ENCODE measurements around the gene FADS1.

Gene FADS1

DNA sequence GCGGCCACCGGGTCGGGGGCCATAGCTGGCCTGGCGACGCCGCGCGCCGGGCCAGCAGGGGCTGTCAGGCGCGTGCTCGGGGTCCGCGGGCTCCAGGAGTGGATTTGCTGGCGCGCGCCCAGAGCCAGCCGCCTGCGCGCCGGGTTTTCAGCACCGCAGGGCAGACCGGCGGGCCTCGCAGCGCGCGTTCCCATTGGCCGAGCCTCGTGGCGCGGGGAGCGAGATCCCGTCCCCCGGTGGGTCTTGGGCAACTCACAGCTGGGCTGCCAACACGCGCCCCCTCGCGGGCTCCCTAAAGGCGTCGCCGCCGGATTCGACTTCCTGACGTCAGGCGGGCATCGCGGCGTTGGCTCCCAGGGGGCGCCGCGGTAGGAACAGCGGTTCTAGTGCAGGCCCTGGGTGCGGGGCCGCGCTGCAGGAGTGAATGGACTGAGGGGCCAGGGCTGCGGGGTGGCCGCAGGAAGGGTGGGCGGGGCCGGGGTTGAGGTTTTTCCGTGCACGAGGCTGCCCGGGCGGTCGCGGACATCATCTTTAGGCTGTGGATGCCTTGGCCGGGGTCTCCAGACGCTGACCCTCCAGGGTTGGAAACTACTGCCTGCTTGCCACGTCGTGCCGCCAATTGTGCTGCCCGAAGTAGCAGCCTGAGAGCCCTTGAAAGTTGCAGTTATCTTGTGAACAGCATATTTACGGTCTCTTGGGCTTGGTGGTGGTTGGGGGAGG is at the start of gene FADS1:
TSS of gene FADS1 (minus strand) at position 268 of the 720 bp plus-strand sequence. CDS start at position 194, 74 bp downstream.
- DNase-seq = peak; percentile 89

DNA sequence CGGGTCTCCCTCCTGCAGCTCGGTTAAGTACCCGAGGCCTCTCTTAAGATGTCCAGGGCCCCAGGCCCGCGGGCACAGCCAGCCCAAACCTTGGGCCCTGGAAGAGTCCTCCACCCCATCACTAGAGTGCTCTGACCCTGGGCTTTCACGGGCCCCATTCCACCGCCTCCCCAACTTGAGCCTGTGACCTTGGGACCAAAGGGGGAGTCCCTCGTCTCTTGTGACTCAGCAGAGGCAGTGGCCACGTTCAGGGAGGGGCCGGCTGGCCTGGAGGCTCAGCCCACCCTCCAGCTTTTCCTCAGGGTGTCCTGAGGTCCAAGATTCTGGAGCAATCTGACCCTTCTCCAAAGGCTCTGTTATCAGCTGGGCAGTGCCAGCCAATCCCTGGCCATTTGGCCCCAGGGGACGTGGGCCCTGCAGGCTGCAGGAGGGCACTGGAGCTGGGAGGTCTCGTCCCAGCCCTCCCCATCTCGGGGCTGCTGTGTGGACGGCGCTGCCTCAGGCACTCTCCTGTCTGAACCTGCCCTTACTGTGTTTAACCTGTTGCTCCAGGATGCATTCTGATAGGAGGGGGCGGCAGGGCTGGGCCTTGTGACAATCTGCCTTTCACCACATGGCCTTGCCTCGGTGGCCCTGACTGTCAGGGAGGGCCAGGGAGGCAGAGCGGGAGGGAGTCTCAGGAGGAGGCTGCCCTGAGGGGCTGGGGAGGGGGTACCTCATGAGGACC is 49.6 kb upstream of the FADS1 start:
- no peak for DNase-seq

DNA sequence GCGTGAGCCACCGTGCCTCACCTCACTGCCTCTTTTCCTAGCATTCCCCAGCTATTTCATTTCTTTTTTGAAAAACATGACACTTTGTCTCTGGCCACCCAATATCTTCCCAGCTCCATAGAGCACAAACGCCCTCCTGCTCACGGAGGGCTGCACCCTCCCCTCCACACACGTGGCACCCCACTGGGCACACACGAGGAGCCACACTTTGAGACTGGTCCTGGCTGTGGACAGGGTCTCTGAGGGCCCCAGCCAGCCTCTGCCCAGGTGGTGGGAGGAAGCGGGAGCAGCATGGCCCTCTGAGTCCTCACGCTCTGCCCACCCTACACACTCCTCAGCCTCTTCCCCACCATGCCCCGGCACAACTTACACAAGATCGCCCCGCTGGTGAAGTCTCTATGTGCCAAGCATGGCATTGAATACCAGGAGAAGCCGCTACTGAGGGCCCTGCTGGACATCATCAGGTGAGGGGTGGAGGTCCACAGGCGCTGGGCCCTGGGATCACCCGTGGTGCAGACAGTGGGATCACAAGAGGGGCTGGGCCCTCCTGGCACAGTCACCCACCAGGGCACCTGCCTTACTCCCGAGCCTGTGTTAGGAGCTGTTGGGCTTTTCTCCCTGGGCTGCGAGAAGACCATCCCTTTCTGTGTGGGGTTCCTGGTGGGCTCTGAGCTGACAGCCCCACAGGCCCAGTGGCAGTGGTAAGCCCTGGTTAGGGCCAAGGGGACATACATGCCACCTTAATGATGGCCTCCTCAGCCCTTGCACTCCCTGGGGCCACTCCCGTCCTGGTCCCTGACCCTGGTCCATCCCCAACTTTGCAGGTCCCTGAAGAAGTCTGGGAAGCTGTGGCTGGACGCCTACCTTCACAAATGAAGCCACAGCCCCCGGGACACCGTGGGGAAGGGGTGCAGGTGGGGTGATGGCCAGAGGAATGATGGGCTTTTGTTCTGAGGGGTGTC is 48.3 kb upstream of the FADS1 start:
- DNase-seq = no peak

DNA sequence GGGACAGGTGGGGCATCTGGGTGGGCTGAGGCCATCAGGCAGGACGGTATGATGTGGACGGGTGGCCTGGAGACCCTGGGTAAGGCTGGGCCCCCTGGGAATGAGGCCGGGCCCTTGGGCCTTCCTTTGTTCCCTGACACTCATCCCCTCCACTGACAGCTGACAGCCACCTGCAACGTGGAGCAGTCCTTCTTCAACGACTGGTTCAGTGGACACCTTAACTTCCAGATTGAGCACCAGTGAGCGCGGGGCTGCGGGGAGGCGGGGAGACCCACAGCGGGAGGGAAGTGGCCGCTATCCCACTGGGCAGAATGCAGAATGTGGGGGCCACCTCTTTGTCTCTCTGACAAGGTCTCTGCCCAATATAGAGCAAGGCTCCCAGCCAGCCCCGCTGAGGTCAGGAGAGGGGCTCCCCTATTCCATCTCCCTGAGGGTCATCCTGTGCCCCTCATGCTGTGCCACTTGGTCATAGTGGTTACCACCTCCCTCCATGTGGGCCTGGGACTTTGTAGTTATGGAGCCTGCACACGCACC is 46.8 kb upstream of the FADS1 start:
- DNase-seq = no peak

DNA sequence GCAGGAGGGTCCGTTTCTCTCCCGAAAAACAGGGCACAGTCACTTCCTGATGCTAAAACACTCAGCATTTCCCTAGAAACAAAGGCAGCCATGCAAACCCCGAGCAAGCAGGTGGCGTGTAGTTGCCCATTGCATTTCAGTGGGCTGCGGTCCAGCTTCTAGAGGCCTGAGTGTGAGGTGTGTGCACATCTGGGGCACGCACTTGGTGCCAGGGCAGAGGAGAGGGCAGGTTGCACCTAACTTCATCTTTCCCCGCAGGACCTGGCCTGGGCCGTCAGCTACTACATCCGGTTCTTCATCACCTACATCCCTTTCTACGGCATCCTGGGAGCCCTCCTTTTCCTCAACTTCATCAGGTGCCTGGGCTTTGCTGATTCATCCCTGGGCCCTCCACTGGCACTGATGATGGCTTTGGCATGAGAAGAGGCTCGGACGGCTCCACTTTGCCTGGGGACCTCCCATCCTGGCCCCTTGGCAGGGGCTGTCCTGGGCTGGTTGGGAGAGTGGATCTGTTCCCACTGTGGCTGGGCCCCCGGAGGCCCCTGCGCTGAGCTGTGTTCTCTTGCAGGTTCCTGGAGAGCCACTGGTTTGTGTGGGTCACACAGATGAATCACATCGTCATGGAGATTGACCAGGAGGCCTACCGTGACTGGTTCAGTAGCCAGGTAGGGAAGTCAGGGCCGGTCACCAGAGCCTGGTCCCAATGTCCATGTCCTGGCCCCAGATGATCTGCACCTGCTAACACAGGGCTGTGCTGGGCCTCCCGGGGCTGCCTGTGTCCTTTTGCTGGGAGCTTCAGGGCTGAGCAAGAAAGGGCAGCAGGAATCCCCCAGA is 46.1 kb upstream of the FADS1 start:
- no peak for DNase-seq

DNA sequence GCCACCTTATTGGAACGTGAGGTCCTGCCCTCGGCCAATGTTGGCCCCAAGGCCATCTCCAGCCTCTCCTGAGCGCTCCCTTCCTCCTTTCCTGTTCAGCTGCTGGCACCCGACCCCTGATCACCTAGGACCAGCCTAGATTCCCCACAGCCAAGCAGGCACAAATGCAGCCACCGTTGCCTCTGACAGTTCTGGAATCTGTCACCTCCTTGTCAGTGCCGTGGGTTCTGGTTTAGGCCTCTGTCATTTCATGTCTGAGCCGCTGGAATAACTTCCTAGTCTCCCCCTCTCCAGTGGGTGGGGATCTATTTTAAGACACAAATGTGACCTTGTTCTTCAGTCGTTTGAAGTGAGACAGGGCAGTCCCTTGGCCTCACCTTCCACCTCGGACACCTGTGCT is 44.8 kb upstream of the FADS1 start:
- no peak for DNase-seq

DNA sequence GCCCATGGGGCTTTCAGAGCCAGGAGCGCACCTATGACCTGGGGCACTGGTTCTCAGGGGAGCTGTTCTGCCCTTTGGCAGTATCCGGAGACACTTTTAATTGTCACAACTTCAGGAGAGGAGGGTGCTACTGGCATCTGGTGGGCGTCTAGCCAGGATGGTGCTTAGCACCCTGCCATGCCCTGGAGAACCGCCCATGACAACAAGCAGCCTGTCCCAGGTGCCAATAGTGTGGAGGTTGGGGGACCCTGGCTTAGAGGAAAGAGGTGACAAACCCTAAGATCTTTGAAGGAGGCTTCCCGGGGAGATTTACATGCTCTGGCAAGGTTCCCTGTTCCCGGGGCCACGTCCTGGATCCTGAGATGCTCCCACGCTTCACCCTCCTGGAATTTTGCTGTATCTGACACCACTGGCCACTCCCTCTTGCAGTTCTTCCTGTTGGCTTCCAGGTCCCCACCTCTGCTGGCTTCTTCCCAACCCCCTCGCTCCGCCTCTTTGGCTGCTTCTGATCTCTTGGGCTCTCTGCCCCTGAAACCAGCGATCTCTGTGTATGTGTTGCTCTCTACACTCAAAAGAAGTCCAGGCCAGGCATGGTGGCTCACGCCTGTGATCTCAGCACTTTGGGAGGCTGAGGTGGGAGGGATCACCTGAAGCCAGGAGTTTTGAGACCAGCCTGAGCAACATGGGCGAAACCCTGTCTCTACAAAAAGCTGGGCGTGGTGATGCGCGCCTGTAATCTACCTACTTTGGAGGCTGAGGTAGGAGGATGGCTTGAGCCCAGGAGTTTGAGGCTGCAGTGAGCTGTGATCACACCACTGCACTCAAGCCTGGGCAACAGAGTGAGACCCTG is 43.5 kb upstream of the FADS1 start:
- no peak for DNase-seq

DNA sequence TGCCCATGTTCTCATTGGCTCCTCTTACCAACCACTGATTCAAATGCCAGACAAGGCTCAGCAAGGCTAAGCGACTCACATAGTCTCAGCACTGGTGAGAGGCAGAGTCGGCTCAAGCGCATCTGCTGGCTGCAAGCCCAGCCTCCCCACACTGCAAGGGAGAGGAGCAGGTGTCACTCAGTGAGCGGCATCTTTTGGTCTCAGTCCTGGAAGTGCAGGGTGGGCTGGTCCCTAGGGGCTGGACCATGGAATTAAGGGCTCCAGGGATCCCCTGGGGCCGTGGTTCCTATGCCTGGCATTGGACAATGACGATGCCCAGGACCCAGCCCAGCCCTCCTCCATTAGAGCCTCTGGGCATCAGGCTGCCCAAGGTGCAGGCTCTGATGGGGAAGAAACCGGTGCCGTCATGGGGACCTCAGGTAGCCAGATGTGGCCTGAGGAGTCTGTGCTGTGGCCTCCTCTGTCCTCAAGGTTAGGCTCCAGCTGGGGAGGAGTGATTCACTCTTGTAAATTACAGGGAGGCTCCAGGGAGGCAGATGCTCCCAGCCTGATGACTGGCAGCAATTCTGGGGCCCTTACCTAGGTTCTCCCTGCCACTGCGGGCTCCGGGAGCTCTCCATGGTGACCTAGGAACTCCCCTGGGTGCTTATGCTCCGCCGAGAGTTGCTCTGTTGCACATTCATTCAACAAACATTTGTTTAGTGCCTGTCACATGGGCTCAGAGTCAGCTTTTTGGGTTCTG is 39.3 kb upstream of the FADS1 start:
- no peak for DNase-seq

DNA sequence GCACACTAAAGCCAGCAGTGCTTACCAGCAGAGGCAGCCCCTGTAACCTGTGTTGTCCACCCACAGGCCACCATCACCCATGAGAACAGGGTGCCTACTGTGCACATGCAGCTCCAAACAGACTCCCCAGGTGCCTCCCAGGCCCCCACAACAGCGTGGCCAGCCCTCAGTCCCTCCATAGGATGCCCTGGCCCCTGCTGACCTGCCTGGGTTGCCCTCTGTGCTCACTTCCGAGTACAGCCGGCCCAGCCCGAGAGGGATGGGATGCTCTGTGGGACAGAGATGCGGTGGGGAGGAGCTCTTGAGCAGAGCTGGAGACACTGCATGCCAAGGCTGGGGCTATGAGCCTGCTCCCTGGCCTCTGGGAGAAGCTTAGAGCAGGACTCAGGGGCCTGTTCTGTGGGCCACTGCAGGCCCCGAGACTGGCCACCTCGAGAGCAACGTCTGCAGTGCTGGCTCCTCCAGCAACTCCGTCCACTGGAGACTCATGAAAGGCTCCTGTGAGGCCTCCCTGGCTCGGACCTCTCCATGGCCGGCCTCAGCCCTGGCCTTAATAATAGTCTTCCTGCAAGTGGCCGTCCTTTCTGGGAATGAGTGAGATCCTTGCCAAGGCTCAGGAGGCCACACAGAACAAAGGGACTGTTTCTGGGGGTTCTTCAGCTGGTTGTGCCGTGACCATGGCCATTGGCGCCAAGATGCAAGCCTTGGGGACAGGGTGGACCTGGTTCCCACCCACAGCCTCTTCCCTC is 38.3 kb upstream of the FADS1 start:
- DNase-seq = no peak

DNA sequence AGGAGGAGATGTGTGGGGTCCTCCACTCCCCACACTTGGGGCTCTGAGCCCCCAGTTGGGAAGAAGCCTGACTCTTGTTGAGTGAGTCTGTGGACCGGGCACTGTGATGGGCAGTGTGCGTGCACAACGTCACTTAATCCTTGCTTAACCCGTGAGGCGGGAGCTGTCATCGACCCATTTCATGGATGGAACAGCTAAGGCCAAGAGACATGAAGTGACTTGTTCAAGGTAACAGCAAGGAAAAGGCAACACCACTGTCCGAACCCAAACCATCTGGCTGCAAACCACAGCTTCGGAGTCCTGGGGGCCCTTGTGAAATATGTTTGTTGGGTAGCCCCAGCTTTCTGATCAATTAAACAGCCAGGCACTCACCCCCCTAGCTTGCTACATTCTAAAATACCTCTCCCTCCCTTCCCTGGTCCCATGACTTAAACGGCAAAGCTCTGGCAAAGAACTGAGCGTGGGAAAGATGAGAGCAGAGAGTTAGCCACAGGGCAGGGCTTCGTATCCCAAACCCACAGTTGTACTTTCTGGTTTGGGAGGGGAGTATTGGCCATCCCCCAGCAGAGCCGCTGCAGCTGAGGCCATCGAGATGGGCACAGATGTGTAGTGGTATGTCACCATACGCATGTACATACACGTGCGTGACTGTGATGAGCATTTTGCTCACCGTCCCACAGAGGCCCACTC is 37.5 kb upstream of the FADS1 start:
- no peak for DNase-seq

DNA sequence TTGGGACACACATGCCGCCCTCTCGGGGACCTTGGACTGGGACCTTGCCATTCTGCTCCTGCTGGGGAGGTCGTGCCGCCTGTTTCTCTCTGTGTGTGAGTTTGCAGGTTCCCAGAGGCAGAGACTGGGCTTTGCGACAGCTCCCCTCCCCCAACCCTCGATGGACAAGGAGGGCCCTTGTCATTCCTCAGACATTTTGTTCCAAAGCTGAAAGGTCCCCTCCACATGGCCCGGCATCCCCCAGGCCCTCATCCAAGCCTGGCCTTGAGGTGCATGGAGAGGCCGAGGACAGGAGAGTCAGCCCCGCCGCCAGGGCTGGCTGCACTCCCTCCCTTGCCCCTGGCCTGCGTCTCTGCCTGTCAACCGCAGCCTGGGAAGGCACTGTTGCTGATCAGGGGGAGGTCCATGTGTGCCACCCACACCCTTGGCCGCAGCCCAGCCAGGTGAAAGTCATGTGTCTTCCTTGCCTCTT is 36.9 kb upstream of the FADS1 start:
- DNase-seq = no peak

DNA sequence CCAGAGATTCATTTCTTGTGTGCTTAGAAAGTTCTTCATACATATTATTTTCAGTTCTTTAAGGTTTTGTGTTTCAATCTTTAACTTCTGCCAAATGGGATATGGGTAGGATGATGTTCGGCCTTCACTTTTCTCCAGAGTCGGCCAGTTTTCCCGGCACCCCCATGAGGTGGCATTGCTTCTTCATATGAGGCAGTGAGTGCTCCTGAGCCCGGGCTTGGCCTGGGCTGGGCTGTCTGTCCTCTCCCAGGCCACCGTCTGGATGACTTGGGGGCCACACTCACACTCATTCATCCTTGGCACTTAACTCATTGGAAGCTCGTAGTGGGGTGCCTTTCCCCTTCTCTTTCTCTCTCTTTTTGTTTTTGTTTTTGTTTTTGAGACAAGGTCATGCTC is 35.1 kb upstream of the FADS1 start:
- no peak for DNase-seq

DNA sequence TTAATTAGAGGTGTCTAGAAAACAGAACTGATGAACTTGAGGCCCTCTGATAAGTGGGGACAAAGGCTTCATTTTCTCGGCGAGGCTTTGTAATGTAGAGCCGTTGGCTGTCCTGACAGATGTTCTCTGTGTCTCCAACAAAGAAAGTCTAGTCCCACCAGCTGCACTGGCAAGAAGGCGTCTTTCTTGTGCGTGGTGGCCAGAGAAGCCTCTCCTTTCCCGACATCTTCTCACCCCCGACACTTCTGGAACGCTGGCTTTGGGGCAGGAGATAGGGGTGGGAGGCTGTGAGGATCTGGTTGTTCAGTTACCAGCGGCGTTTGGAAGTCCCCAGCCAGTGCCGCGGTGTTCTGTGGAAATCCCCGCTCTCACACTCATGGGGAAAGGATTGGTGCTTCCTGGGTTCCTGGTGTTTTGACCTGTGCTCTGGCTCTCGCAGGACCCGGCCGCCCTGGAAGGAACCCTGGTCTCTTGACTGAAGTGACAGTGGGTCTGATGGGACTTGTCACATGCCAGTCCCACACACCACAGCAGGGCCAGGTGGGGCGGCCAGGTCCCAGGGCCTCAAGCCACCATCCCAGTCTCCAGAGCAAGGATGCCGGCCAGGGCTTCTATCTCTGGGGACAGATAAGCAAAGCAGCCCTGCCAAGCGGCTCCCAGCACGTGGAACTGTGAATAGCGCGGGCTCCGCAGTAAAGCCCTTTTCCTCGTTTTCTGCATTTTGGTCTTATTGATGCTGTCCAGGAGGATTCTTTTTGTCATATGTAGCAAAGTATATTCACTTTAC is 34.5 kb upstream of the FADS1 start:
- DNase-seq = no peak

DNA sequence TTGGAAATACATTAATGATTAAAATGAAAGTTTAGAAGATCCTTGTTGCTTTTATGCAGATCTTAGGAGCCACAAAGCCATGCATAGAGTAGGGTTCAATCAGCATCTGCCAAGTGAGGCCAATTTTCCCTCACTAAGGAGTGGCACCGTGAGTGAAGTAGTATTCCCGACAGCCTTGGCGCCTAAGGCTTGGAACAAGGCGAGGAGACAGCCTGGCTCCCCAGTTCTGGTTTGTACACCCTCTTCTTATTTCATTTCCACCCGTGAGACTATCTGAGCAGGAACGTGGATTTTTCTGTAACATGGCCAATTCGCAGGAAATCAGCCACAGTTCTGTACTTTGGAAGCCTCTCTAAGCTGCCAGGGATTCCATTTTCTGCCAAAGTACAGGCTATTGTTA is 33.9 kb upstream of the FADS1 start:
- no peak for DNase-seq

DNA sequence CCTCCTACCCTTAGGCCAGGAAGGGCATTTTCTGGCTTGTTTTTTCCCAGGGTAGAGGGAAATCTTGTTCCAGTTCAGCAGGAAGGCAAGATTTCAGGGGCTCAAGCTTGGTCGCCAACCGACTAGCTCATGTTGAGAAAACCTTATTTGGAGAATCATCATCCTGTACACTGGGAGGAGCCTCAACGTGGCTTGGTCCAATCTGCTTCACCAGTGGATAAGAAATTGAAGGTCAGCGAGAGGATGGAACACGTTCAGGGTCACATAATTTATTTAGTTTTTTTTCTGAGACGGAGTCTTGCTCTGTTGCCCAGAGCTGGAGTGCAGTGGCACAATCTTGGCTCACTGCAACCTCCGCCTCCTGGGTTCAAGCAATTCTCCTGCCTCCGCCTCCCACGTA is 31.8 kb upstream of the FADS1 start:
- DNase-seq = no peak

DNA sequence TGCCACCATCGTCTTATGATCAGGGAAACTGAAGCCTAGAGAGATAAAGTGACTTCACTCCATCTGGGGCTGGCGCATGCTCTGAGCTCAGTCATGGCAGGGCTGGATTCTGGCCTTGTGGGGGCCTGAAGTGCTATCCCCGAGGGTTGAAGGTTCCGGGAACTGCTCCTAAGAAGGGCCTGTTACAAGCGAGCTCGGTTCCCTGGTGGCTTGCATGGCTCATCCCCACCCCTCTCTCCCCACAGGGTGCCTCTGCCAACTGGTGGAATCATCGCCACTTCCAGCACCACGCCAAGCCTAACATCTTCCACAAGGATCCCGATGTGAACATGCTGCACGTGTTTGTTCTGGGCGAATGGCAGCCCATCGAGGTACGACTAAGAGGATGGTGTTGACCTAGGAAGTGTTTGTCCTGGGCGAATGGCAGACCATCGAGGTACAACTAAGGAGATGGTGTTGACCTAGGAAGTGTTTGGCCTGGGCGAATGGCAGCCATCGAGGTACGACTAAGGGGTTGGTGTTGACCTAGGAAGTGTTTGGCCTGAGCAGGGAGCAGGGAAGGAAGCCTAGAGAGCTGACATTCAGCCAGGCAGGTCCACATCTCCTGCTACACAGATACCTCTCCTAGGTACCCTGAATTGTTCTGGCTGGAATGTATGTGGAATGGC is 31.2 kb upstream of the FADS1 start:
- no peak for DNase-seq

DNA sequence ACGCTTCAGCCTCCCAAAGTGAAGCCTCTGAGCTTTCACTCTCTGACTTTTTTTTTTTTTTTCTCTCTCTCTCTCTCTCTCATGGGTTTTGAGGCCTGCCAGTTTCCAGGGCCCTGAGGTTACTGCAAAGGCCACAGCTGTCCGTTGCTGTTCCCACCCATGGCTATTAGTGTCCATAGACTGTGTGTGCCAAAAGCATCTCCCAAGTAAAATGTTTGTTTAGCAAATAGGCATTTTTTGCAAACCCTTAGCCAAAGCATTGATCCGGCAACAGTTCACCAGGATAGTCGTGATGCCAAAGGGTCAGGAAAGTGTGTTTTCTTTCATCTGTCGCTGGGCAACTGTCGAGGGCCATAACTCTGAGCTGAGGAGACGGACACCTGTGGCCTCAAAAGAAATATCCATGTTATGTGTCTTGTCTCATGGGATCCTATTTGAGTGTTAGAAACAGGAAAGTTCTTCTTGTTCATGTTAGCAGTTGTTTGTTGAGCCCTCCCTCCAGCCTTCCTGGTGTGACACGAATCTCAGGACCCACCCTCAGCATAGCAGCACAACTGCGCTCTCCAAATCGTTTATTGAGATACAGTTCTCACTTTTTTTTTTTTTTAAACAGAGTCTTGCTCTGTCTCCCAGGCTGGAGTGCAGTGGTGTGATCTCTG is 29.7 kb upstream of the FADS1 start:
- DNase-seq = no peak

All from CD4-positive, alpha-beta T cell treated with Interleukin-6 for 4 hours (primary cell).